ENCODE data around the gene PMP22. TPM values are rescaled to one million over a fixed set of nuclear protein-coding genes. Genes with fewer than 3 reads are reported as not detected.

Gene PMP22
- total RNA-seq, 1 experiment from 2014 or later = not detected

- no peak overlapping the region for H3K9ac ChIP-seq (ENCODE audit: low read length)
- DNase-seq = no peak
- no peaks in the 10 kb centered on the region for H3K27me3 ChIP-seq (ENCODE audit: low read length)
- no peaks in the 10 kb centered on the region for H3K36me3 ChIP-seq (ENCODE audit: insufficient read depth, low read length)
- no peaks in the 10 kb centered on the region for H3K9me3 ChIP-seq (ENCODE audit: low read length)
- H3K4me2 ChIP-seq (ENCODE audit: low read depth, low read length, poor library complexity, severe bottlenecking) = no peak overlapping the region
- H3K4me3 ChIP-seq (ENCODE audit: low read length) = no peak overlapping the region
- no peaks in the 10 kb centered on the region for H4K20me1 ChIP-seq (ENCODE audit: insufficient read depth, low read depth, low read length)
- H3K4me1 ChIP-seq (ENCODE audit: low read length) = no peaks in the 10 kb centered on the region
- H3K9me2 ChIP-seq (replicated peaks; ENCODE audit: insufficient read depth, low read length) = no peaks in the 10 kb centered on the region
- H3K79me2 ChIP-seq (ENCODE audit: low read length) = no peaks in the 10 kb centered on the region
- no peak overlapping the region for H2AFZ ChIP-seq (ENCODE audit: low read length)
- no peak overlapping the region for H3K27ac ChIP-seq (ENCODE audit: low read length)
Measured at GRCh38 chr17:15270628-15271381, 5.7 kb upstream of the PMP22 start.

GRCh38 chr17:15269780-15270089, 4.6 kb upstream of the PMP22 start:
- Histone ChIP-seq H3K4me2 (ENCODE audit: low read depth, low read length, poor library complexity, severe bottlenecking) (no peak overlapping the region), H3K79me2 (ENCODE audit: low read length) (no peaks in the 10 kb centered on the region), H3K4me1 (ENCODE audit: low read length) (no peaks in the 10 kb centered on the region), H3K27ac (ENCODE audit: low read length) (no peak overlapping the region), H3K36me3 (ENCODE audit: insufficient read depth, low read length) (no peaks in the 10 kb centered on the region), H2AFZ (ENCODE audit: low read length) (no peak overlapping the region), H3K9me3 (ENCODE audit: low read length) (no peaks in the 10 kb centered on the region), H3K4me3 (ENCODE audit: low read length) (no peak overlapping the region), H3K9me2 (replicated peaks; ENCODE audit: insufficient read depth, low read length) (no peaks in the 10 kb centered on the region), H3K9ac (ENCODE audit: low read length) (no peak overlapping the region), H4K20me1 (ENCODE audit: insufficient read depth, low read depth, low read length) (no peaks in the 10 kb centered on the region), H3K27me3 (ENCODE audit: low read length) (no peaks in the 10 kb centered on the region)
- DNase-seq = no peak

- DNase-seq = no peak
- H3K27ac ChIP-seq (ENCODE audit: low read length) = no peak overlapping the region
- H3K79me2 ChIP-seq (ENCODE audit: low read length) = no peaks in the 10 kb centered on the region
- no peaks in the 10 kb centered on the region for H3K36me3 ChIP-seq (ENCODE audit: insufficient read depth, low read length)
- no peaks in the 10 kb centered on the region for H3K4me1 ChIP-seq (ENCODE audit: low read length)
- H3K9me2 ChIP-seq (replicated peaks; ENCODE audit: insufficient read depth, low read length) = no peaks in the 10 kb centered on the region
- H2AFZ ChIP-seq (ENCODE audit: low read length) = no peak overlapping the region
- H3K4me2 ChIP-seq (ENCODE audit: low read depth, low read length, poor library complexity, severe bottlenecking) = no peak overlapping the region
- H3K27me3 ChIP-seq (ENCODE audit: low read length) = no peaks in the 10 kb centered on the region
- no peaks in the 10 kb centered on the region for H3K9me3 ChIP-seq (ENCODE audit: low read length)
- no peak overlapping the region for H3K4me3 ChIP-seq (ENCODE audit: low read length)
- no peaks in the 10 kb centered on the region for H4K20me1 ChIP-seq (ENCODE audit: insufficient read depth, low read depth, low read length)
- H3K9ac ChIP-seq (ENCODE audit: low read length) = no peak overlapping the region
Measured at GRCh38 chr17:15269087-15269779, 4.1 kb upstream of the PMP22 start.

GRCh38 chr17:15268461-15268860, 3.3 kb upstream of the PMP22 start:
- Histone ChIP-seq H3K27me3 (ENCODE audit: low read length) (no peaks in the 10 kb centered on the region), H3K9me3 (ENCODE audit: low read length) (no peaks in the 10 kb centered on the region), H3K4me1 (ENCODE audit: low read length) (no peaks in the 10 kb centered on the region), H3K4me3 (ENCODE audit: low read length) (no peak overlapping the region), H3K36me3 (ENCODE audit: insufficient read depth, low read length) (no peaks in the 10 kb centered on the region), H3K4me2 (ENCODE audit: low read depth, low read length, poor library complexity, severe bottlenecking) (no peak overlapping the region), H3K9ac (ENCODE audit: low read length) (no peak overlapping the region), H2AFZ (ENCODE audit: low read length) (no peak overlapping the region), H3K9me2 (replicated peaks; ENCODE audit: insufficient read depth, low read length) (no peaks in the 10 kb centered on the region), H4K20me1 (ENCODE audit: insufficient read depth, low read depth, low read length) (no peaks in the 10 kb centered on the region), H3K79me2 (ENCODE audit: low read length) (no peaks in the 10 kb centered on the region), H3K27ac (ENCODE audit: low read length) (no peak overlapping the region)
- no peak for DNase-seq

- H3K4me1 ChIP-seq (ENCODE audit: low read length) = no peaks in the 10 kb centered on the region
- H2AFZ ChIP-seq (ENCODE audit: low read length) = no peak overlapping the region
- H3K9me2 ChIP-seq (replicated peaks; ENCODE audit: insufficient read depth, low read length) = no peaks in the 10 kb centered on the region
- H3K36me3 ChIP-seq (ENCODE audit: insufficient read depth, low read length) = no peaks in the 10 kb centered on the region
- H4K20me1 ChIP-seq (ENCODE audit: insufficient read depth, low read depth, low read length) = no peaks in the 10 kb centered on the region
- no peaks in the 10 kb centered on the region for H3K79me2 ChIP-seq (ENCODE audit: low read length)
- no peak for DNase-seq
- H3K4me3 ChIP-seq (ENCODE audit: low read length) = no peak overlapping the region
- no peak overlapping the region for H3K4me2 ChIP-seq (ENCODE audit: low read depth, low read length, poor library complexity, severe bottlenecking)
- no peaks in the 10 kb centered on the region for H3K9me3 ChIP-seq (ENCODE audit: low read length)
- no peak overlapping the region for H3K9ac ChIP-seq (ENCODE audit: low read length)
- H3K27ac ChIP-seq (ENCODE audit: low read length) = no peak overlapping the region
- H3K27me3 ChIP-seq (ENCODE audit: low read length) = no peaks in the 10 kb centered on the region
Measured at GRCh38 chr17:15267996-15268395, 2.9 kb upstream of the PMP22 start.

- no peak for DNase-seq
- H3K4me3 ChIP-seq (ENCODE audit: low read length) = no peak overlapping the region
- no peaks in the 10 kb centered on the region for H3K9me3 ChIP-seq (ENCODE audit: low read length)
- H4K20me1 ChIP-seq (ENCODE audit: insufficient read depth, low read depth, low read length) = no peaks in the 10 kb centered on the region
- no peaks in the 10 kb centered on the region for H3K4me1 ChIP-seq (ENCODE audit: low read length)
- H3K4me2 ChIP-seq (ENCODE audit: low read depth, low read length, poor library complexity, severe bottlenecking) = no peak overlapping the region
- no peaks in the 10 kb centered on the region for H3K36me3 ChIP-seq (ENCODE audit: insufficient read depth, low read length)
- H3K27ac ChIP-seq (ENCODE audit: low read length) = no peak overlapping the region
- H3K27me3 ChIP-seq (ENCODE audit: low read length) = no peaks in the 10 kb centered on the region
- no peak overlapping the region for H2AFZ ChIP-seq (ENCODE audit: low read length)
- no peaks in the 10 kb centered on the region for H3K9me2 ChIP-seq (replicated peaks; ENCODE audit: insufficient read depth, low read length)
- H3K9ac ChIP-seq (ENCODE audit: low read length) = no peak overlapping the region
- no peaks in the 10 kb centered on the region for H3K79me2 ChIP-seq (ENCODE audit: low read length)
Measured at GRCh38 chr17:15266325-15267125, 1.4 kb upstream of the PMP22 start.

GRCh38 chr17:15264542-15264941, 584 bp downstream of the PMP22 start:
- H2AFZ ChIP-seq (ENCODE audit: low read length) = no peak overlapping the region
- no peak overlapping the region for H3K27ac ChIP-seq (ENCODE audit: low read length)
- no peaks in the 10 kb centered on the region for H3K27me3 ChIP-seq (ENCODE audit: low read length)
- DNase-seq = no peak
- H3K9me3 ChIP-seq (ENCODE audit: low read length) = no peaks in the 10 kb centered on the region
- H4K20me1 ChIP-seq (ENCODE audit: insufficient read depth, low read depth, low read length) = no peaks in the 10 kb centered on the region
- no peak overlapping the region for H3K4me3 ChIP-seq (ENCODE audit: low read length)
- H3K4me1 ChIP-seq (ENCODE audit: low read length) = no peaks in the 10 kb centered on the region
- H3K9me2 ChIP-seq (replicated peaks; ENCODE audit: insufficient read depth, low read length) = no peaks in the 10 kb centered on the region
- H3K9ac ChIP-seq (ENCODE audit: low read length) = no peak overlapping the region
- no peaks in the 10 kb centered on the region for H3K36me3 ChIP-seq (ENCODE audit: insufficient read depth, low read length)
- H3K4me2 ChIP-seq (ENCODE audit: low read depth, low read length, poor library complexity, severe bottlenecking) = no peak overlapping the region
- H3K79me2 ChIP-seq (ENCODE audit: low read length) = no peaks in the 10 kb centered on the region

- no peaks in the 10 kb centered on the region for H3K9me3 ChIP-seq (ENCODE audit: low read length)
- no peaks in the 10 kb centered on the region for H3K79me2 ChIP-seq (ENCODE audit: low read length)
- H3K9ac ChIP-seq (ENCODE audit: low read length) = no peak overlapping the region
- H3K27me3 ChIP-seq (ENCODE audit: low read length) = no peaks in the 10 kb centered on the region
- no peak overlapping the region for H3K27ac ChIP-seq (ENCODE audit: low read length)
- H3K4me2 ChIP-seq (ENCODE audit: low read depth, low read length, poor library complexity, severe bottlenecking) = no peak overlapping the region
- H2AFZ ChIP-seq (ENCODE audit: low read length) = no peak overlapping the region
- no peak overlapping the region for H3K4me3 ChIP-seq (ENCODE audit: low read length)
- H3K9me2 ChIP-seq (replicated peaks; ENCODE audit: insufficient read depth, low read length) = no peaks in the 10 kb centered on the region
- no peaks in the 10 kb centered on the region for H4K20me1 ChIP-seq (ENCODE audit: insufficient read depth, low read depth, low read length)
- no peaks in the 10 kb centered on the region for H3K4me1 ChIP-seq (ENCODE audit: low read length)
- DNase-seq = no peak
- no peaks in the 10 kb centered on the region for H3K36me3 ChIP-seq (ENCODE audit: insufficient read depth, low read length)
Measured at GRCh38 chr17:15263680-15264079, 1.4 kb downstream of the PMP22 start.
